Stomach (tissue), 4 donors: ENCODE measurements around the gene REG1B.

Source experiments
- EP300 ChIP-seq: sonication (generic); formaldehyde crosslinking; IDR thresholded peaks from one replicate; pipeline ENCODE4 v1.6.1; 2017; ENCODE audit warnings: antibody characterized with exemption
- POLR2A ChIP-seq, 4 donors: fragments of 450-650 bp; IDR thresholded peaks; one replicate each; pipeline ENCODE4 v1.6.1; 2016; ENCODE audit warnings: antibody characterized with exemption in 4 of 4, control low read depth in 2 of 4, mild to moderate bottlenecking in 1 of 4, moderate library complexity in 1 of 4
- TF ChIP-seq, protein P1 (sequence below), 7 experiments: fragments of 450-650 bp in 4 of 7; fragments of 200-600 bp in 3 of 7; sonication (generic) in 3 of 7; IDR thresholded peaks; one replicate each; pipeline ENCODE4 v1.5.1; 2016 to 2019; ENCODE audit warnings: antibody characterized with exemption in 7 of 7, control low read depth in 2 of 7, mild to moderate bottlenecking in 1 of 7

DNA sequence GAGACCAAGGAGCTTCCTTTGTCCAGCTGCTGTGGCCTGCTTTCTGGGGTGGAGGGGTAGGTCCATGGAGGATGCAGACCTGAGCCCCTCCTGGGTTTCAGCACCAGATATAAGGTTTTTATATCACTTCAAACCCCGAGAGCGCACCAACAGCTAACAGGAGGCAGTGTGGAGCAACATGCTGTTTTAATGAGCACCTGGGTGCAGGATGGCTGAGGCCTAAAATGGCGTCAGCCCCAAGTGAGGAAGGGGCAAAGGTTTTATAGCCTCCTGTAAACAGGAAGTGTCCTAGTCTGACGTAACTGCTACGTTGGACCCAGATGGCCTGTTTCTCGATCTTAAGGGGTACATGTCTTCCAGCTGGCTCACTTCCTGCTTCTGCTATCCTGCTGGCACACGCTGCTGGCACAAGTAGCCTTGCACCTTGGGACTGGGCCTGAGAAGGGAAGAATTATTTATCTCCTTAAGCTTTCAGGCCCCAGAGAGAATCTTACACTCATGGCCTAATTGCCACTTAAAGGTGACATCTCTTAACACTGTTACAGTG, 11.4 kb upstream of the REG1B start:
- TF ChIP-seq POLR2A (IDR thresholded peaks at IDR 0.05) = no peak
- TF ChIP-seq, protein P1, sequence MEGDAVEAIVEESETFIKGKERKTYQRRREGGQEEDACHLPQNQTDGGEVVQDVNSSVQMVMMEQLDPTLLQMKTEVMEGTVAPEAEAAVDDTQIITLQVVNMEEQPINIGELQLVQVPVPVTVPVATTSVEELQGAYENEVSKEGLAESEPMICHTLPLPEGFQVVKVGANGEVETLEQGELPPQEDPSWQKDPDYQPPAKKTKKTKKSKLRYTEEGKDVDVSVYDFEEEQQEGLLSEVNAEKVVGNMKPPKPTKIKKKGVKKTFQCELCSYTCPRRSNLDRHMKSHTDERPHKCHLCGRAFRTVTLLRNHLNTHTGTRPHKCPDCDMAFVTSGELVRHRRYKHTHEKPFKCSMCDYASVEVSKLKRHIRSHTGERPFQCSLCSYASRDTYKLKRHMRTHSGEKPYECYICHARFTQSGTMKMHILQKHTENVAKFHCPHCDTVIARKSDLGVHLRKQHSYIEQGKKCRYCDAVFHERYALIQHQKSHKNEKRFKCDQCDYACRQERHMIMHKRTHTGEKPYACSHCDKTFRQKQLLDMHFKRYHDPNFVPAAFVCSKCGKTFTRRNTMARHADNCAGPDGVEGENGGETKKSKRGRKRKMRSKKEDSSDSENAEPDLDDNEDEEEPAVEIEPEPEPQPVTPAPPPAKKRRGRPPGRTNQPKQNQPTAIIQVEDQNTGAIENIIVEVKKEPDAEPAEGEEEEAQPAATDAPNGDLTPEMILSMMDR (IDR thresholded peaks at IDR 0.05) = no peak
- no peak for TF ChIP-seq EP300
